Measurements from ENCODE around the gene ZNF705A.
"Not testable (repeated sequence)": the region's sequence is repeated elsewhere in the genome, so short reads cannot be mapped to it uniquely, and the experiment has no call there.

- TF ChIP-seq, protein P1, sequence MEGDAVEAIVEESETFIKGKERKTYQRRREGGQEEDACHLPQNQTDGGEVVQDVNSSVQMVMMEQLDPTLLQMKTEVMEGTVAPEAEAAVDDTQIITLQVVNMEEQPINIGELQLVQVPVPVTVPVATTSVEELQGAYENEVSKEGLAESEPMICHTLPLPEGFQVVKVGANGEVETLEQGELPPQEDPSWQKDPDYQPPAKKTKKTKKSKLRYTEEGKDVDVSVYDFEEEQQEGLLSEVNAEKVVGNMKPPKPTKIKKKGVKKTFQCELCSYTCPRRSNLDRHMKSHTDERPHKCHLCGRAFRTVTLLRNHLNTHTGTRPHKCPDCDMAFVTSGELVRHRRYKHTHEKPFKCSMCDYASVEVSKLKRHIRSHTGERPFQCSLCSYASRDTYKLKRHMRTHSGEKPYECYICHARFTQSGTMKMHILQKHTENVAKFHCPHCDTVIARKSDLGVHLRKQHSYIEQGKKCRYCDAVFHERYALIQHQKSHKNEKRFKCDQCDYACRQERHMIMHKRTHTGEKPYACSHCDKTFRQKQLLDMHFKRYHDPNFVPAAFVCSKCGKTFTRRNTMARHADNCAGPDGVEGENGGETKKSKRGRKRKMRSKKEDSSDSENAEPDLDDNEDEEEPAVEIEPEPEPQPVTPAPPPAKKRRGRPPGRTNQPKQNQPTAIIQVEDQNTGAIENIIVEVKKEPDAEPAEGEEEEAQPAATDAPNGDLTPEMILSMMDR (conservative IDR thresholded peaks at IDR 0.05; ENCODE audit: low read depth in 2 of 2): not testable (repeated sequence)
- not testable (repeated sequence) for TF ChIP-seq EZH2 (IDR thresholded peaks at IDR 0.05; ENCODE audit: low read depth, unreplicated experiment); JUNB (IDR thresholded peaks at IDR 0.05; ENCODE audit: unreplicated experiment); POLR2AphosphoS5 (IDR thresholded peaks at IDR 0.05; ENCODE audit: low read depth); STAT1 (IDR thresholded peaks at IDR 0.05; ENCODE audit: unreplicated experiment); EZH2phosphoT487 (IDR thresholded peaks at IDR 0.05; ENCODE audit: unreplicated experiment); REST (IDR thresholded peaks at IDR 0.05; ENCODE audit: unreplicated experiment); CREB1 (CRISPR knock-in tag; IDR thresholded peaks at IDR 0.05; ENCODE audit: low read depth)
Observed at GRCh38 chr12:8183346-8183745, 26.5 kb downstream of the ZNF705A start.
